ENCODE results near the gene RNU5D-1. TPM values are rescaled to one million over a fixed set of nuclear protein-coding genes. Genes with fewer than 3 reads are reported as not detected.
"Not testable (repeated sequence)": the region's sequence is repeated elsewhere in the genome, so short reads cannot be mapped to it uniquely, and the experiment has no call there.

Gene RNU5D-1
- polyA plus RNA-seq, 4 donors: 2.0 TPM; not detected in 3

- DNase-seq (ENCODE audit: low read depth in 4 of 4, low spot score in 2 of 4): no peak
Observed at GRCh38 chr1:44705470-44705869, 25.5 kb downstream of the RNU5D-1 start.

- no peak for DNase-seq (ENCODE audit: low read depth in 4 of 4, low spot score in 2 of 4)
Observed at GRCh38 chr1:44701141-44701573, 29.8 kb downstream of the RNU5D-1 start.

- DNase-seq (ENCODE audit: low read depth in 4 of 4, low spot score in 2 of 4): no peak
Observed at GRCh38 chr1:44700573-44700972, 30.4 kb downstream of the RNU5D-1 start.

GRCh38 chr1:44699375-44699774, 31.6 kb downstream of the RNU5D-1 start:
- not testable (repeated sequence) for DNase-seq (ENCODE audit: low read depth in 4 of 4, low spot score in 2 of 4)

GRCh38 chr1:44698138-44698537, 32.8 kb downstream of the RNU5D-1 start:
- no peak for DNase-seq (ENCODE audit: low read depth in 4 of 4, low spot score in 2 of 4)

- no peak for DNase-seq (ENCODE audit: low read depth in 4 of 4, low spot score in 2 of 4)
Observed at GRCh38 chr1:44696789-44697345, 34.1 kb downstream of the RNU5D-1 start.

- DNase-seq (ENCODE audit: low read depth in 4 of 4, low spot score in 2 of 4): no peak
Observed at GRCh38 chr1:44696101-44696500, 34.9 kb downstream of the RNU5D-1 start.

GRCh38 chr1:44695671-44696070, 35.3 kb downstream of the RNU5D-1 start:
- no peak for DNase-seq (ENCODE audit: low read depth in 4 of 4, low spot score in 2 of 4)

GRCh38 chr1:44694863-44695478, 36.0 kb downstream of the RNU5D-1 start:
- no peak for DNase-seq (ENCODE audit: low read depth in 4 of 4, low spot score in 2 of 4)

- DNase-seq (ENCODE audit: low read depth in 4 of 4, low spot score in 2 of 4): no peak
Observed at GRCh38 chr1:44693900-44694299, 37.1 kb downstream of the RNU5D-1 start.

GRCh38 chr1:44693159-44693558, 37.8 kb downstream of the RNU5D-1 start:
- DNase-seq (ENCODE audit: low read depth in 4 of 4, low spot score in 2 of 4): no peak

GRCh38 chr1:44689447-44689765, 41.6 kb downstream of the RNU5D-1 start:
- no peak for DNase-seq (ENCODE audit: low read depth in 4 of 4, low spot score in 2 of 4)

GRCh38 chr1:44688760-44689446, 42.1 kb downstream of the RNU5D-1 start:
- no peak for DNase-seq (ENCODE audit: low read depth in 4 of 4, low spot score in 2 of 4)

- DNase-seq (ENCODE audit: low read depth in 4 of 4, low spot score in 2 of 4): no peak
Observed at GRCh38 chr1:44685881-44686280, 45.1 kb downstream of the RNU5D-1 start.

- DNase-seq (ENCODE audit: low read depth in 4 of 4, low spot score in 2 of 4): no peak
Observed at GRCh38 chr1:44685218-44685617, 45.8 kb downstream of the RNU5D-1 start.

- no peak for DNase-seq (ENCODE audit: low read depth in 4 of 4, low spot score in 2 of 4)
Observed at GRCh38 chr1:44684525-44684924, 46.4 kb downstream of the RNU5D-1 start.

GRCh38 chr1:44682883-44683265, 48.1 kb downstream of the RNU5D-1 start:
- DNase-seq (ENCODE audit: low read depth in 4 of 4, low spot score in 2 of 4): no peak

- no peak for DNase-seq (ENCODE audit: low read depth in 4 of 4, low spot score in 2 of 4)
Observed at GRCh38 chr1:44681905-44682882, 48.8 kb downstream of the RNU5D-1 start.

All from left renal cortex interstitium (tissue), 4 donors.